Hypothalamus (tissue), 51 donors: ENCODE data around the gene DGCR8.

Experiments used
- DNase-seq, 51 donors: peaks; one replicate each; lab custom pipeline; 2025; lab: John Stamatoyannopoulos, UW

The DGCR8 gene

GRCh38 chr22:20079745-20080444 is at the start of gene DGCR8:
Gene DGCR8 (plus strand): TSS chr22:20080241. CDS start chr22:20085964, 5,723 bp downstream.
- DNase-seq, result peak; percentile 28 to 96 (median 92)

GRCh38 chr22:20031732-20032406 is 48.2 kb upstream of the DGCR8 start:
- DNase-seq, result no peak

DNA sequence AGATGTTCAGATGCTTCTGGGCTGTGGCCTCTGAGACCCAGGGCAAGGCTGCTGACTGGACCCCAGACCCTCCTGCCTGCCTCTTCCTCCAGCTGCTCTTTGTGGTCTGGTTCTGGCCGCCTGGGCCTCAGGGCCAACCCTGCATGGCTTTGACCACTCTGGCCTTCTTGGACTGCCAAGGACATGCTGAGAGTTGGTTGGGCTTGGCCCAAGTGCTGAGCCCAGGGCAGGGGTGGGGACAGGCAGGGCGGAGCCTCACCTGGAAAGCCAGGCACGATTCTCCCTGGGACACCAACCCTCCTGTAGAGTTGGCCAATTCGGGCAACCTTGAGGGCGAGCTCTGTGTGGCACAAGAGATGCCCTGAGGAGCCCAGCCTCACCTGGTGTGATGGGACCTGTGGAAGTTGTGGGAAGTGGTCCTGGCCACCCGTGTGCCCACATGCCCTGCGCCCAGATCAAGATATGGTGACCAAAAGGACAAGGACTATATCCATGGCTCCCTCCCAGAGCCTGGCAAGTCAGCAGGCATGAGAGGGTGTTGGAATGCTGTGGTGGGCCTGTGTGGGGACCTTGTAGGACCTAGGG is 47.5 kb upstream of the DGCR8 start:
- no peak for DNase-seq

DNA sequence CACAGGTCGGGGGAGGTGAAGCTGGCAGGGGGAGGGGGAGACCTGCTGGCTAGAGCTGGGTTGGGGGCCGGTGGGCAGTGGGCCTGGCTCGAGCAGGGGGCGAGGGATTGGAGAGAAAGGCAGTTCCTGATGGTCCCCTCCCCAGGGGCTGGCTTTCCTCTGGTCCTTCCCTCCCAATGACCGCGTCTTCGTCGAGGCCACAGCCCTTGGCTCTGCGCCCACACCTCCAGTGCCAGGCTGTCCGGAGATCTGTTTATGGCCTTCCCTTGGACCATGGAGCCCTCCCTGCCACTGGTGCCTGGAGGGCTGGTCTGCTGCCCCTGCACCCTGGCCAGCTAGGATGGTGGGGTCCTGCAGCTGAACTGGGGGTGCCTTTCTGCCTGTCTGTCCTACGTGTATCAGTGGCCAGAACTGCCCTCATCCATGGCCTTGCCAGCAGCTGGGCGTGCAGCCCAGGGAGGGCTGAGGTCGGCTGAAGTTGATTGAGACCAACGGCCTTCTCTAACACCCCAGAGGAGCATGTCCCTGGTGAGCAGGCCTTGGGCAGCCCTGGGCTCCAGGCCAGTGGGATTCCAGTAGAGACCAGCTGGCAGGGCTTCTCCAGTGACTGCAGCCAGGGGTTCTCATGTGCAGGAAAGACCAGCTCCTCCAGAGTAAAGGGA is 46.9 kb upstream of the DGCR8 start:
- peak in 33 of 51 donors; percentile 14 to 76 (median 42) for DNase-seq

- no peak for DNase-seq
Measured at GRCh38 chr22:20034143-20034542, 45.9 kb upstream of the DGCR8 start.

GRCh38 chr22:20035375-20036083 is 44.5 kb upstream of the DGCR8 start:
- no peak for DNase-seq

DNA sequence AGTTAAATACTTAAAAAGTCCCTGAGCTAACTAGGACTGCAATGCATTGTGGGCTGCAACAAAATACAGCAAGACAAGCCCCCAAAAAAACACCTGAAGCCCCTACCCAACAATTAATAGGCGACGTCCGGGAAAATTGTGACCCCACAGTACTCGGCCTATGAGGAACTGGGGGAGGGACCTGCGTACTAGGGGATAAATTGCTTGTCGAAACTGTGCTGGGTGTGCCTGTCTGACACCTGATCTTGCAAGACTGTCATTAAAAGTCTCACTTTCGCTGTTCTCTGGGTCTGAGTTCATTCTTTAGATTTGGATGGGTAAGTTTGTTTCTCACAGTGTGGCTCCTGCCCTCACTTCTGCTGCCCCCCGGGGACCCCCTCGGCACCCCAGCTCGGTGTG is 44.0 kb upstream of the DGCR8 start:
- DNase-seq, result no peak

GRCh38 chr22:20036535-20037392 is 43.3 kb upstream of the DGCR8 start:
- no peak for DNase-seq

DNA sequence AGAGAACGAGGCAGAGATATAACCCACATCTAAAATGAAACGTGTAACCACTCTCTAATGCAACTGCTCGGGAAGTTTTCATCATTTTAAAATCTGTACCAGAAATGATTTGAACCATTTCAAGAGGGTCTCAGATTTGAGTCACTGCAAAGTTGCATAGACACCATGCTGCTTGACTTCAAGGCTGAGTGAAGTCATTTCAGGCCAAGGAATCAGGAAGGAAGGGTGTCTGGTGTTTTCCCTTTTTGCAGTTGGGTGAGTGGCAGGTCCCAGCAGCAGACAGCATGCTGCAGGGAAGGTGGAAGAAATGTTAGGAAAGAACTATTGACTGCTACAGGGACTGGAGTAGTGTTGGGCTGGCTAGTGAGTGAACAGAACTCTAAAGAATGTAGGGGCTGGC is 42.6 kb upstream of the DGCR8 start:
- no peak for DNase-seq

DNA sequence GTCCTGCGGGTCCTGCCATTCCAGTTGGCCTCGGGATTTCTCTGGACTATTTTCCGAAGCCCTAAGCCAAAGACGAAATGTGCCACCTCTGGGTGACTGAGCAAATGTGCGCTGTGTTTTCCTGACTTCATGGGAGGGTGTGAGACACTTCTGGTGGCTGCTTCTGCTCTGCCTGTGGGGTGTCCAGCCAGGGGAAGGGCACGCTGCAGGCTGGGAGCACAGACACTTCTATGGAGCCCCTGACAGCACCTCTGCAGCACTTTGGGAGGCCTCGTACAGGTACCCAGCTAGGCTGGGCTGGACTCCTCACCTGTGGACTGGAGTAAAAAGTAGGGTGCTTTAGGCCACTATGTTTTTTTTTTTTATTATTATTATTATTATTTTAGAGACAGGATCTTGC is 41.5 kb upstream of the DGCR8 start:
- DNase-seq, result no peak

DNA sequence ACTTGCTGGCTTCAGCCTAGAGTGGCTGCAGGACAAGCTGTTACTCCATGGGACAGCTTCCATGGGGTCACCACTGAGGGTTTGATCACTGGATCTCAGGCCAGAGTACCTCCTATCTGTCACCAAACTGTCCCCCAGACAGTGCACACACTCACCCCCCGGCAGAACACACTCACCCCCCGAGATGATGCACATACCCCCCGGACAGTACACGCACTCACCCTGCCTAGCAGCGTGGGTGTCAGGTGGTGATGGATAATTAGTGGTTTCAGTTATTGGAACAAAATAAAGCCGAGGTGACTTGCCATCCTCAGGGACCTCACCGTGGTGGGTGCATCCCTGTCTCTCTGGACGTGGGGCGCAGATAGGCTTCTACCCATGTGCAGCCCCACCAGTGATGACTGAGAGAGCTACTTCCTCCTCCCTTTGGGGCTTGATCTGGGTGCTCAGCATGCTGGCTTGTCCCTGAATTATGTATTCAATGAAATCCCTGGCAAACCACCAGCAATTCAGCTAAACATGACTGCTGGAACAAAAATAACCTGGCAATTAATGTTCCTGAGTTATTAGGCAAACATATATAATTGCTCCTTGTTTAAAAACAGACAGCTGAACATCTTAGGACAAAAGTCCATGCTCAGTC is 40.2 kb upstream of the DGCR8 start:
- DNase-seq, result no peak

- DNase-seq, result no peak
Measured at GRCh38 chr22:20040327-20041200, 39.5 kb upstream of the DGCR8 start.

GRCh38 chr22:20043057-20043996 is 36.7 kb upstream of the DGCR8 start:
- DNase-seq, result no peak

DNA sequence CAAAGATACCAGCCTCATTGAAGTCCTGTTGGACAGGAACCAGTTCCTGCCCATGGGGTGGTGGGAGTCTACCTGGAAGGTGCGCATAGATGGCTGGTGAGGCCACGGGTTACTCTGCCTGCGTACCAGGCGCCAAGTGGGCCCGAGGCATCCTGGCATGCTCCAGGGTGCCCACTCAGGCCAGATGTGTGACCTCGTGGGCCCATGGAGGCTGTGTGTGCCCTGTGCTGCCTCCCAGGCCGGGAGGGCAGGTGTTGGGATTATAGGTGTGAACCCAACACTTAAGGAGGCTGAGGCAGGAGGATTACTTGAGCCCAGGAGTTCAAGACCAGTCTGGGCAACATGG is 36.1 kb upstream of the DGCR8 start:
- DNase-seq, result no peak

DNA sequence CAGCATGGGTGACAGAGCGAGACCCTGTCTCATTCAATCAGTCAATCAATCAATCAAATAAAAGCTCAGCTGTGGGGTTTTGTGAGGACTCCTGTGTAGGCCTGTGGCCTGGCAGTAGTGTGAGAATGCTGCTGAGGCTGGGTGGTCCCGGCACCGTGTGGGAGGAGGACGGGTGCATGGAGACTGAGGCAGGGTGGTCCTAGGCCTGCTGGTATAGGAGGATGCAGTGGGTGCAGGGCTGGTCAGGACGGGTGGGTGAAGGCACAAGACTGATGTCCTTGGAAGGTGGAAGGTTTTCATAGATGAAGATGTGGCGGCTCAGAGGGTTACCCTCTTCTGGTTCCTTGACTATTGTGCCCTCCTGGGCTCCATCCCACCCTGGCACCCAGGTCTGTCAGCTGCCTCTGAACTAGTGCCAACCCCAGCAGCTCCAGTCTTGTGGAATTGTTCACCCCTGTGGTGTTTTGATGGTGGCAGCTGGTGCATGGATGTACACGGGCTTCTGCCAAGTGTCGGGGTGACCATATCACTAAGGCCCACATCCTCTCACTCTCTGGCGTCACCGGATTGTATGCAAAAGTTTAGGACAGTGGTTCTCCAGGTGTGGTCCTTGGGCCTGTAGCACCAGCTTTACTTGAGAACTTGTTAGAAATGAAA is 35.4 kb upstream of the DGCR8 start:
- DNase-seq, result no peak

GRCh38 chr22:20046730-20047129 is 33.3 kb upstream of the DGCR8 start:
- no peak for DNase-seq

- DNase-seq, result no peak
Measured at GRCh38 chr22:20051927-20052308, 28.1 kb upstream of the DGCR8 start.
